Dendritic cell treated with granulocyte-macrophage colony-stimulating factor and Interleukin-4, amounts not matched to agents 40 ng/mL and 50 ng/mL, for 4 days (primary cell): Measurements from ENCODE around the gene CDH20.

ENCODE experiments used
- H3K27ac Mint-ChIP-seq: one replicate; pipeline ENCODE4 v1.8.0; 2022; ENCODE audit warnings: mild to moderate bottlenecking, mixed read lengths
- H3K27me3 Mint-ChIP-seq: one replicate; pipeline ENCODE4 v1.8.0; 2022; ENCODE audit warnings: mild to moderate bottlenecking, mixed read lengths
- H3K36me3 Mint-ChIP-seq: one replicate; pipeline ENCODE4 v1.8.0; 2022; ENCODE audit warnings: low read depth, mixed read lengths
- H3K4me1 Mint-ChIP-seq: one replicate; pipeline ENCODE4 v1.8.0; 2022; ENCODE audit warnings: low read depth, mixed read lengths
- H3K4me3 Mint-ChIP-seq: one replicate; pipeline ENCODE4 v1.8.0; 2022; ENCODE audit warnings: mild to moderate bottlenecking, moderate library complexity, mixed read lengths
- H3K9me3 Mint-ChIP-seq: one replicate; pipeline ENCODE4 v1.8.0; 2022; ENCODE audit warnings: mixed read lengths
- intact Hi-C: fragments of 100-400 bp; cut with micrococcal nuclease; formaldehyde crosslinking; loops from one replicate; pipeline ENCODE4 v1.15.0; 2022

The CDH20 gene

GRCh38 chr18:61570070-61570469 lies 236.8 kb downstream of the CDH20 start:
- Mint-ChIP-seq H3K4me3 (no peak overlapping the region), H3K9me3 (no peaks in the 10 kb centered on the region), H3K27ac (no peak overlapping the region), H3K36me3 (no peaks in the 10 kb centered on the region), H3K4me1 (no peaks in the 10 kb centered on the region), H3K27me3 (peaks cover 6% of the 10 kb centered on the region)
- intact Hi-C loops, result no loop called here

GRCh38 chr18:61572084-61572655 lies 238.9 kb downstream of the CDH20 start:
- no peak overlapping the region for H3K4me3 Mint-ChIP-seq
- no peaks in the 10 kb centered on the region for H3K9me3 Mint-ChIP-seq
- H3K27me3 Mint-ChIP-seq, result peaks cover 6% of the 10 kb centered on the region
- intact Hi-C loops, result no loop called here
- H3K27ac Mint-ChIP-seq, result no peak overlapping the region
- no peaks in the 10 kb centered on the region for H3K36me3 Mint-ChIP-seq
- no peaks in the 10 kb centered on the region for H3K4me1 Mint-ChIP-seq

- no peaks in the 10 kb centered on the region for H3K4me1 Mint-ChIP-seq
- H3K27ac Mint-ChIP-seq, result no peak overlapping the region
- no peaks in the 10 kb centered on the region for H3K36me3 Mint-ChIP-seq
- no peak overlapping the region for H3K4me3 Mint-ChIP-seq
- intact Hi-C loops, result no loop called here
- peaks cover 13% of the 10 kb centered on the region for H3K27me3 Mint-ChIP-seq
- no peaks in the 10 kb centered on the region for H3K9me3 Mint-ChIP-seq
Observed at GRCh38 chr18:61572871-61573270, 239.6 kb downstream of the CDH20 start.

- Mint-ChIP-seq H3K4me1 (peaks cover 7% of the 10 kb centered on the region), H3K36me3 (no peaks in the 10 kb centered on the region), H3K9me3 (no peaks in the 10 kb centered on the region), H3K27me3 (peaks cover 18% of the 10 kb centered on the region), H3K4me3 (no peak overlapping the region), H3K27ac (no peak overlapping the region)
- intact Hi-C loops, result no loop called here
Observed at GRCh38 chr18:61574665-61575064, 241.4 kb downstream of the CDH20 start.

- Mint-ChIP-seq H3K27me3 (peaks cover 26% of the 10 kb centered on the region), H3K9me3 (no peaks in the 10 kb centered on the region), H3K4me1 (peaks cover 14% of the 10 kb centered on the region), H3K4me3 (no peak overlapping the region), H3K27ac (no peak overlapping the region), H3K36me3 (no peaks in the 10 kb centered on the region)
- intact Hi-C loops, result no loop called here
Observed at GRCh38 chr18:61575419-61575818, 242.2 kb downstream of the CDH20 start.

GRCh38 chr18:61578846-61579245 lies 245.6 kb downstream of the CDH20 start:
- intact Hi-C loops, result no loop called here

GRCh38 chr18:61579581-61579980 lies 246.4 kb downstream of the CDH20 start:
- H3K27me3 Mint-ChIP-seq, result peaks cover 59% of the 10 kb centered on the region
- H3K27ac Mint-ChIP-seq, result no peak overlapping the region

More at GRCh38 chr18:61578846-61579245, 245.6 kb downstream of the CDH20 start:
- H3K4me3 Mint-ChIP-seq, result no peak overlapping the region
- H3K36me3 Mint-ChIP-seq, result no peaks in the 10 kb centered on the region
- H3K9me3 Mint-ChIP-seq, result no peaks in the 10 kb centered on the region
- peaks cover 57% of the 10 kb centered on the region for H3K27me3 Mint-ChIP-seq
- no peak overlapping the region for H3K27ac Mint-ChIP-seq
- peaks cover 24% of the 10 kb centered on the region for H3K4me1 Mint-ChIP-seq

GRCh38 chr18:61580046-61580445 lies 246.8 kb downstream of the CDH20 start:
- H3K4me3 Mint-ChIP-seq, result no peak overlapping the region
- no peak overlapping the region for H3K27ac Mint-ChIP-seq
- H3K36me3 Mint-ChIP-seq, result no peaks in the 10 kb centered on the region
- H3K4me1 Mint-ChIP-seq, result peaks cover 24% of the 10 kb centered on the region
- intact Hi-C loops, result loop anchor here (10.0 kb wide), 1 partner anchor 165 kb away; no protein-coding TSS in a partner anchor
- peaks cover 60% of the 10 kb centered on the region for H3K27me3 Mint-ChIP-seq
- H3K9me3 Mint-ChIP-seq, result no peaks in the 10 kb centered on the region

More at GRCh38 chr18:61579581-61579980, 246.4 kb downstream of the CDH20 start:
- intact Hi-C loops, result no loop called here
- Mint-ChIP-seq H3K4me1 (peaks cover 24% of the 10 kb centered on the region), H3K9me3 (no peaks in the 10 kb centered on the region), H3K4me3 (no peak overlapping the region), H3K36me3 (no peaks in the 10 kb centered on the region)

- Mint-ChIP-seq H3K4me3 (peak overlapping the region; percentile 18), H3K36me3 (no peaks in the 10 kb centered on the region), H3K4me1 (peaks cover 24% of the 10 kb centered on the region), H3K27me3 (peaks cover 60% of the 10 kb centered on the region), H3K9me3 (no peaks in the 10 kb centered on the region), H3K27ac (no peak overlapping the region)
- intact Hi-C loops, result loop anchor here (2.0 to 10.0 kb wide), 2 partner anchors 163 to 549 kb away; no protein-coding TSS in a partner anchor
Observed at GRCh38 chr18:61581578-61582201, 248.5 kb downstream of the CDH20 start.

- no peak overlapping the region for H3K27ac Mint-ChIP-seq
- H3K36me3 Mint-ChIP-seq, result no peaks in the 10 kb centered on the region
- intact Hi-C loops, result loop anchor here (2.0 to 10.0 kb wide), 2 partner anchors 163 to 549 kb away; no protein-coding TSS in a partner anchor
- no peaks in the 10 kb centered on the region for H3K9me3 Mint-ChIP-seq
- H3K4me3 Mint-ChIP-seq, result no peak overlapping the region
- H3K27me3 Mint-ChIP-seq, result peaks cover 59% of the 10 kb centered on the region
- peaks cover 24% of the 10 kb centered on the region for H3K4me1 Mint-ChIP-seq
Observed at GRCh38 chr18:61582202-61582710, 249.0 kb downstream of the CDH20 start.

GRCh38 chr18:61583548-61583947 lies 250.3 kb downstream of the CDH20 start:
- Mint-ChIP-seq H3K4me3 (no peak overlapping the region), H3K9me3 (no peaks in the 10 kb centered on the region), H3K36me3 (no peaks in the 10 kb centered on the region), H3K27ac (no peak overlapping the region), H3K27me3 (peaks cover 53% of the 10 kb centered on the region), H3K4me1 (peaks cover 30% of the 10 kb centered on the region)
- intact Hi-C loops, result loop anchor here (2.0 to 10.0 kb wide), 2 partner anchors 161 to 547 kb away; no protein-coding TSS in a partner anchor

GRCh38 chr18:61587865-61588264 lies 254.6 kb downstream of the CDH20 start:
- no peaks in the 10 kb centered on the region for H3K36me3 Mint-ChIP-seq
- H3K9me3 Mint-ChIP-seq, result no peaks in the 10 kb centered on the region

GRCh38 chr18:61589053-61589723 lies 256.0 kb downstream of the CDH20 start:
- peaks cover 8% of the 10 kb centered on the region for H3K9me3 Mint-ChIP-seq
- peaks cover 30% of the 10 kb centered on the region for H3K4me1 Mint-ChIP-seq
- H3K36me3 Mint-ChIP-seq, result no peaks in the 10 kb centered on the region
- intact Hi-C loops, result loop anchor here (10.0 kb wide), 1 partner anchor 156 kb away; no protein-coding TSS in a partner anchor
- no peak overlapping the region for H3K4me3 Mint-ChIP-seq
- H3K27ac Mint-ChIP-seq, result peak overlapping the region; percentile 55
- peaks cover 12% of the 10 kb centered on the region for H3K27me3 Mint-ChIP-seq

More at GRCh38 chr18:61587865-61588264, 254.6 kb downstream of the CDH20 start:
- H3K4me1 Mint-ChIP-seq, result peaks cover 24% of the 10 kb centered on the region
- intact Hi-C loops, result loop anchor here (10.0 kb wide), 1 partner anchor 157 kb away; no protein-coding TSS in a partner anchor
- H3K4me3 Mint-ChIP-seq, result no peak overlapping the region
- peaks cover 16% of the 10 kb centered on the region for H3K27me3 Mint-ChIP-seq
- no peak overlapping the region for H3K27ac Mint-ChIP-seq

- Mint-ChIP-seq H3K27ac (no peak overlapping the region), H3K9me3 (peaks cover 9% of the 10 kb centered on the region), H3K27me3 (peaks cover 11% of the 10 kb centered on the region), H3K4me1 (peaks cover 31% of the 10 kb centered on the region), H3K4me3 (no peak overlapping the region), H3K36me3 (no peaks in the 10 kb centered on the region)
- intact Hi-C loops, result loop anchor here (10.0 kb wide), 1 partner anchor 155 kb away; no protein-coding TSS in a partner anchor
Observed at GRCh38 chr18:61589724-61590065, 256.5 kb downstream of the CDH20 start.
